Stimulated activated CD8-positive, alpha-beta memory T cell treated with anti-CD3 and anti-CD28 coated beads, Interleukin-4, amount 100 ng/mL, for 1 hour (primary cell): ENCODE results near the gene ADGRD2.

ENCODE experiments used
- DNase-seq, 2 donors: peaks; one replicate each; pipeline ENCODE4 v3.0.0-alpha.2; 2020; ENCODE audit warnings: low read depth in 2 of 2, low spot score in 1 of 2

The ADGRD2 gene

GRCh38 chr9:124457079-124457886 lies 7.0 kb downstream of the ADGRD2 start:
- no peak for DNase-seq

GRCh38 chr9:124457887-124458431 lies 7.7 kb downstream of the ADGRD2 start:
- no peak for DNase-seq

GRCh38 chr9:124458441-124458840 lies 8.2 kb downstream of the ADGRD2 start:
- no peak for DNase-seq

- no peak for DNase-seq
These were observed 12.5 kb downstream of the ADGRD2 start for GRCh38 chr9:124462739-124463138.

- DNase-seq = no peak
These were observed 15.5 kb downstream of the ADGRD2 start for GRCh38 chr9:124465736-124466135.

GRCh38 chr9:124467410-124468060 lies 17.3 kb downstream of the ADGRD2 start:
- DNase-seq = no peak

GRCh38 chr9:124468061-124468740 lies 17.9 kb downstream of the ADGRD2 start:
- no peak for DNase-seq

- DNase-seq = no peak
These were observed 19.0 kb downstream of the ADGRD2 start for GRCh38 chr9:124469011-124469832.

- DNase-seq = no peak
These were observed 20.1 kb downstream of the ADGRD2 start for GRCh38 chr9:124470306-124470705.

GRCh38 chr9:124470726-124471125 lies 20.5 kb downstream of the ADGRD2 start:
- DNase-seq = no peak

- DNase-seq = no peak
These were observed 21.5 kb downstream of the ADGRD2 start for GRCh38 chr9:124471761-124472160.

GRCh38 chr9:124472770-124473169 lies 22.5 kb downstream of the ADGRD2 start:
- DNase-seq = no peak

- no peak for DNase-seq
These were observed 23.1 kb downstream of the ADGRD2 start for GRCh38 chr9:124473310-124473709.

- no peak for DNase-seq
These were observed 23.9 kb downstream of the ADGRD2 start for GRCh38 chr9:124474151-124474550.

GRCh38 chr9:124475158-124475867 lies 25.1 kb downstream of the ADGRD2 start:
- no peak for DNase-seq

- no peak for DNase-seq
These were observed 25.8 kb downstream of the ADGRD2 start for GRCh38 chr9:124475868-124476690.

- DNase-seq = no peak
These were observed 27.0 kb downstream of the ADGRD2 start for GRCh38 chr9:124477211-124477647.

GRCh38 chr9:124477648-124478285 lies 27.5 kb downstream of the ADGRD2 start:
- no peak for DNase-seq

GRCh38 chr9:124478354-124478753 lies 28.1 kb downstream of the ADGRD2 start:
- no peak for DNase-seq
